ENCODE data around the gene FAM151B.

The FAM151B gene

DNA sequence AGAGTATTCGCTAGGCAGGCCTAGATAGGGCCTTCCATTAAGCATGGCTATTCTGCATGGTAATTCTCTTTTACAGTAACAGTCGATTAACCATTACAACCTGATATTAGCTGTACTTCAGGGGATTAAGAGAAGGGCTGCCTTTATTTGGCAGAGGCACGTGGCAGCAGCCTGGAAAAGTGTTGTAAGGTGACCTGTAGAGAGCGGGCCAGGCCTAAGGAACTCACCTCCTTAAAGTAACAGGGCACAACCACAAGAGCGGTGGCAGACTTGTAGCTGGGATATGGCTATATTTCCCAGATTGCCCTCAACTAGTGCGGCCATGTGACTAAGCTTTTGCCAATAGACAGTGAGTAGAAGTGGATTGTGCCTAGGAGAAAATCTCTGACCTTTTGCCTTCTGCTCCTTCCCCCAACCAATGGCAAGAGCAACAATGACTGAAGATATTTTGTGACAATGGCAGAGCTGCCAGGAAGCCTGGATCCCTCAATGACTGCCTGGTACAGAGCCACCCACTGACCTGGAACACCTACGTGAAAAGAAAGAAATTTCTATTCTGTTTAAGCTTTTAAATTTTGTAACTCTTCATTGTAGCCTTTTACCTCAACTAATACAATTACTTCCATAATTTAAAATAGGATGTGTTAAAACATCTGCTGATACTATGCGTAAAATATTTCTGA, 101.1 kb downstream of the FAM151B start:
- no peak for DNase-seq (ENCODE audit: low read depth in 2 of 2)

DNA sequence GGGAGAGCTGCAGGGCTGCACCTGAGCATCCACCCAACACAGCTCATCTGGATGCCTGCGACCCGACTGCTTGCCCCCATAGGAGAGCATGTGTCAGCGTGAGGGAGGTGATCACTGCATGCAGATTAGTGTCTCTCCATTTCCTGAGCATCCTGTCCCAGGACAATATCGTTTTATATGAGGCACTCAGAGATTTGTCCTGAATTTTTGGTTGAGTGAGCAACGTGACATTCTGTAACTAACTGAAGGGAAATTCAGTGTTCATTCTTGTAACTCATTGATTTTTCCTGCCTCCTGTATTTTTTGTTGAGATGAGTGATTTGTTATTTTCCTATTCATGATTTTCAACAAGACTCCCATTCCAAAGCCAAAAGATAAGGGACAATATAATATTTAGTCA, 102.9 kb downstream of the FAM151B start:
- DNase-seq (ENCODE audit: low read depth in 2 of 2) = no peak

DNA sequence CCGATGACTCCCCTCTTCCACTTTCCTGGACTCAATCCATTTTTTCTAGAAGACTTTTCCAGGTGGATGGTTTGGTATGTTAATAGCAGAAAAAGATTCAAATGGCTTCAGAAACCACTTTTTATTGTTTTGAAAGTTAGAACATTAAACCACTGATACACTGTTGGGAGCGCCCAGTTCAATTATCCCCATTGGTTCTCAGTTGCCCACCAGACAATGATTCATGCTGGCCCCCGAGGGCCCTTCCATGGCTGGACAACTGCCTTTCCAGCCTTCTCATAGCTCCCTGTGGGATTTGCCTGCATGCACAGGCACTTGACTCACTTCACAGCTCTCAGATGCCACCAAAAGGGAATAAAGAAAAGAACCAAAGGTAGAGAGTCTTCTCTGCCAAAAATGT, 103.5 kb downstream of the FAM151B start:
- DNase-seq (ENCODE audit: low read depth in 2 of 2) = no peak

DNA sequence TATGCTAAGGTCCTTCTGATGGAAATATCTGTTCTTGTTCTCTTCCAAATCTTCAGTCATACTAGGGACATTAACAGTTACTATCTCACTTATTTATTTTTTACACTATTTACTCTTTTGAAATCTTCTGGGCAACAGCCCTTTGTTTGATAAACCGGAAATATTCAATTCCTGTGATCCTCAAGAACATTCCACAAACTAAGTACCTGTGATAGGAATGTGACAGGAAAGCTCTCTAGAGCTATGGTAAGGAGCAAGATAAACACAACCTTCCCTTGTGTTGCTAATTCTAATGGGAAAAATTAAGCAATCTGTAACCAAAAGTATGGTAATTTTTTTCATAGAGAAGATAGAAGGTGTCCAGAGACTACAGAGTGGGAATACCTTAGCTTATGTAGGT, 104.2 kb downstream of the FAM151B start:
- no peak for DNase-seq (ENCODE audit: low read depth in 2 of 2)

All from fibroblast of skin of left quadriceps (primary cell).